ENCODE data around the gene IGF2R.

Gene IGF2R

GRCh38 chr6:159971341-159972178 lies 2.7 kb downstream of the IGF2R start:
- no peak for DNase-seq (ENCODE audit: low spot score)
- TF ChIP-seq CTCF (IDR thresholded peaks at IDR 0.05; ENCODE audit: extremely low read depth, missing control alignments): no peak

- no peak for DNase-seq (ENCODE audit: low spot score)
- no peak for TF ChIP-seq CTCF (IDR thresholded peaks at IDR 0.05; ENCODE audit: extremely low read depth, missing control alignments)
Observed at GRCh38 chr6:159972506-159973268, 3.8 kb downstream of the IGF2R start.

- no peak for DNase-seq (ENCODE audit: low spot score)
- TF ChIP-seq CTCF (IDR thresholded peaks at IDR 0.05; ENCODE audit: extremely low read depth, missing control alignments): no peak
Observed at GRCh38 chr6:159973406-159973805, 4.5 kb downstream of the IGF2R start.

GRCh38 chr6:159973951-159974350 lies 5.1 kb downstream of the IGF2R start:
- TF ChIP-seq CTCF (IDR thresholded peaks at IDR 0.05; ENCODE audit: extremely low read depth, missing control alignments): no peak
- DNase-seq (ENCODE audit: low spot score): peak; percentile 39

DNA sequence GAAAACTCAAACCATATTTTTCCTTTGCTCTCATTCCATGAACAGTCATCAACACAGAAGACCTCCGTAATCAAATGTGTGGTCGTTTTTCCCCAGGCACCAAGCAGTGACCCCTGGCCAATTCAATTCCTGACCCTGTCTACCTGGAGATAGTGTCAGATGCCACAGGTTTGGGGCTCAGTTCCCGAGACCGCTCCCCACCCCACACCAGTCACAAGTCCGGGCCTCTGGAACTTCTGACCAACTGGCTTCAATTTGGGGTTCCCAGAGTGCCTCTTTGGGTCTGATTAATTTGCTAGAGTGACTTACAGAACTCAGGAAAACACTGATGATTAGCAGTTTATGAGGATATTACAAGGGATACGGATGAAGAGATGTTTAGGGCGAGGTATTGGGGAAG lies 6.0 kb downstream of the IGF2R start:
- no peak for DNase-seq (ENCODE audit: low spot score)
- TF ChIP-seq CTCF (IDR thresholded peaks at IDR 0.05; ENCODE audit: extremely low read depth, missing control alignments): no peak

DNA sequence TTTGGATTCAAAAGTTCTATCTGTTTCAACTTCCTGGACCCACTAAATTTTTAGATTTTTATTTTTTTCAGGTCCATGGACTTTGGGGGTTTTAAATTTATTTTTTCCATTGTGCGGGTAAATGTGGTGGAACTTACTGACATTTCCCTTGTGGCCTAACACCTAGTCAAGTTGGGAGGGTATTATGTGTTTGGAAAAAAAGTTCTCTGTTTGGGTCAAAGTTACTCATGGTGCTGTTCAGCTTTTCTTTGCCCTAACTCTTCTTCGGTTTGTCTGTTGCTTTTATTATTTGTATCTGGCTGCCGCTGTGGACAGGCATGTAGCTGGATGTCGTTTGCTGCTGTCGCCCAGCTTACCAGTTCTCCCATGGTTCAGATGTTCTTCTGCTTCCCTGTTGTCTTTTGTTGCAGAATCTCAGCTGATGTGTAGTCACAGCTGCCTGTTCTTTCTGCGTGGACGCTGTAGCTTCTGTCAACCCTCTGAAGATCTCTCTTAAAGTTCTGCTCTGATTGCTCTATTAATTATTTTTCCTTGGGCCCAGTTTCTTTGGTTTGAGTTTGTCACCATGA lies 7.9 kb downstream of the IGF2R start:
- no peak for TF ChIP-seq CTCF (IDR thresholded peaks at IDR 0.05; ENCODE audit: extremely low read depth, missing control alignments)
- DNase-seq (ENCODE audit: low spot score): no peak
